Stimulated activated CD4-positive, alpha-beta T cell treated with anti-CD3 and anti-CD28 coated beads, TNF-alpha, amount 100 ng/mL, for 48 hours (primary cell): ENCODE measurements around the gene C1orf115.
"Not testable (repeated sequence)": the region's sequence is repeated elsewhere in the genome, so short reads cannot be mapped to it uniquely, and the experiment has no call there.

Experiments used
- DNase-seq, 3 donors: peaks; one replicate each; pipeline ENCODE4 v3.0.0-alpha.2; 2020; ENCODE audit warnings: low read depth in 3 of 3

C1orf115 gene

GRCh38 chr1:220694866-220695382 is 4.8 kb downstream of the C1orf115 start:
- DNase-seq: no peak

GRCh38 chr1:220695426-220695825 is 5.3 kb downstream of the C1orf115 start:
- DNase-seq: no peak

- no peak for DNase-seq
These were observed 6.2 kb downstream of the C1orf115 start for GRCh38 chr1:220696226-220696862.

GRCh38 chr1:220696863-220697231 is 6.7 kb downstream of the C1orf115 start:
- DNase-seq: no peak

GRCh38 chr1:220697326-220697725 is 7.2 kb downstream of the C1orf115 start:
- DNase-seq: no peak

GRCh38 chr1:220698607-220699016 is 8.4 kb downstream of the C1orf115 start:
- DNase-seq: no peak

GRCh38 chr1:220699044-220699443 is 8.9 kb downstream of the C1orf115 start:
- no peak for DNase-seq

- DNase-seq: no peak
These were observed 10.5 kb downstream of the C1orf115 start for GRCh38 chr1:220700556-220701179.

GRCh38 chr1:220701974-220702373 is 11.8 kb downstream of the C1orf115 start:
- no peak for DNase-seq

GRCh38 chr1:220702733-220703270 is 12.6 kb downstream of the C1orf115 start:
- DNase-seq: no peak

GRCh38 chr1:220703305-220703704 is 13.1 kb downstream of the C1orf115 start:
- DNase-seq: no peak

- no peak for DNase-seq
These were observed 15.6 kb downstream of the C1orf115 start for GRCh38 chr1:220705782-220706181.

GRCh38 chr1:220706480-220706879 is 16.3 kb downstream of the C1orf115 start:
- DNase-seq: no peak

GRCh38 chr1:220707160-220707559 is 17.0 kb downstream of the C1orf115 start:
- no peak for DNase-seq

- no peak for DNase-seq
These were observed 18.1 kb downstream of the C1orf115 start for GRCh38 chr1:220708244-220708643.

GRCh38 chr1:220708936-220709801 is 19.0 kb downstream of the C1orf115 start:
- DNase-seq: no peak

- DNase-seq: no peak
These were observed 20.2 kb downstream of the C1orf115 start for GRCh38 chr1:220710333-220710732.

GRCh38 chr1:220711056-220711809 is 21.1 kb downstream of the C1orf115 start:
- no peak for DNase-seq

GRCh38 chr1:220715986-220716385 is 25.8 kb downstream of the C1orf115 start:
- not testable (repeated sequence) for DNase-seq

- no peak for DNase-seq
These were observed 27.9 kb downstream of the C1orf115 start for GRCh38 chr1:220717800-220718640.

GRCh38 chr1:220721266-220721665 is 31.1 kb downstream of the C1orf115 start:
- not testable (repeated sequence) for DNase-seq
